GM12874 (cell line): ENCODE results near the gene ZNF322.

ENCODE experiments used
- TF ChIP-seq, protein P1 (sequence below): IDR thresholded peaks from 2 replicates; pipeline ENCODE4 v1.5.1; 2011; ENCODE audit warnings: low read depth, mild to moderate bottlenecking, control low read depth, low read length, moderate library complexity; ENCODE audit not compliant: insufficient read depth

Gene ZNF322

DNA sequence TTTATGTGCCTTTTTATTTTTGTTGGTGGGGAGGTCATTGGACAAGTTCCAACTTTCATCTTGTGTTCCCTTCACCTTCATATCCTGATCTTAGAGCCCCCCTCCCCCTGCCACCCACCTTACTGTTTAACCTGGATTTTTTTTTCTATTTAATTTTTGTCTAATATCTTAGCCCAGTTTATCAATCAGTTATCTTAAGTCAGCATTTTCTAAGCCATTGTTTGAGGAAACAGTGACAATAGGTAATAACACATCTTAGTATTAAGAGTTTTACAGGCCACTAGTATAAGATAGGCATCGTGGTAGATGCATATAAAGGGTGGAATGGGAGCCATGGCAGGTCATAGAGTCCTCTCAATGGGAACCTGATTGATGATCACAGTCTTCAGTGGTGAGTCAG is 60.4 kb downstream of the ZNF322 start:
- TF ChIP-seq, protein P1, sequence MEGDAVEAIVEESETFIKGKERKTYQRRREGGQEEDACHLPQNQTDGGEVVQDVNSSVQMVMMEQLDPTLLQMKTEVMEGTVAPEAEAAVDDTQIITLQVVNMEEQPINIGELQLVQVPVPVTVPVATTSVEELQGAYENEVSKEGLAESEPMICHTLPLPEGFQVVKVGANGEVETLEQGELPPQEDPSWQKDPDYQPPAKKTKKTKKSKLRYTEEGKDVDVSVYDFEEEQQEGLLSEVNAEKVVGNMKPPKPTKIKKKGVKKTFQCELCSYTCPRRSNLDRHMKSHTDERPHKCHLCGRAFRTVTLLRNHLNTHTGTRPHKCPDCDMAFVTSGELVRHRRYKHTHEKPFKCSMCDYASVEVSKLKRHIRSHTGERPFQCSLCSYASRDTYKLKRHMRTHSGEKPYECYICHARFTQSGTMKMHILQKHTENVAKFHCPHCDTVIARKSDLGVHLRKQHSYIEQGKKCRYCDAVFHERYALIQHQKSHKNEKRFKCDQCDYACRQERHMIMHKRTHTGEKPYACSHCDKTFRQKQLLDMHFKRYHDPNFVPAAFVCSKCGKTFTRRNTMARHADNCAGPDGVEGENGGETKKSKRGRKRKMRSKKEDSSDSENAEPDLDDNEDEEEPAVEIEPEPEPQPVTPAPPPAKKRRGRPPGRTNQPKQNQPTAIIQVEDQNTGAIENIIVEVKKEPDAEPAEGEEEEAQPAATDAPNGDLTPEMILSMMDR = no peak

DNA sequence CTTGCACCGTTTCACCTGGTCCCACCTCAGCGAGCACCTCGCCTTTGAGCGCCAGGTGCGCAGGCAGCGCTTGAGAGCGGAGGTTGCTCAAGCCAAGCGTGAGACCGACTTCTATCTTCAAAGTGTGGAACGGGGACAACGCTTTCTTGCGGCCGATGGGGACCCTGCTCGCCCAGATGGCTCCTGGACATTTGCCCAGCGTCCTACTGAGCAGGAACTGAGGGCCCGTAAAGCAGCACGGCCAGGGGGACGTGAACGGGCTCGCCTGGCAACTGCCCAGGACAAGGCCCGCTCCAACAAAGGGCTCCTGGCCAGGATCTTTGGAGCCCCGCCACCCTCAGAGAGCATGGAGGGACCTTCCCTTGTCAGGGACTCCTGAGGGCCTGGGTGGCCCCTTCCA is 61.3 kb downstream of the ZNF322 start:
- TF ChIP-seq, protein P1 = no peak

DNA sequence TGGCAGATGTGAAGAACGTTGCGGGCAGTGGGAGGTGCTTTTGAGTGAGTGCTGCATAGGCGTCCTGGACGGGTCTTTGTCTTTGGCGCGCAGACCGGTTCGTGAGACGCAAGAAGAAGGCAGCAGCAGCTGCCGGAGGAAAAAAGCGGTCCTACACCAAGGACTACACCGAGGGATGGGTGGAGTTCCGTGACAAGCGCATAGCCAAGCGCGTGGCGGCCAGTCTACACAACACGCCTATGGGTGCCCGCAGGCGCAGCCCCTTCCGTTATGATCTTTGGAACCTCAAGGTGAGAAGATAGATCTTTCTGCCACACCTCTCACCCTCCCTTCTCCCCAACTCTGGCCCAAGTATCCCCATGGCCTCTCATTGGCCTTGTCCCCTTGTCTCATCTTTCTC is 61.7 kb downstream of the ZNF322 start:
- TF ChIP-seq, protein P1 = no peak

DNA sequence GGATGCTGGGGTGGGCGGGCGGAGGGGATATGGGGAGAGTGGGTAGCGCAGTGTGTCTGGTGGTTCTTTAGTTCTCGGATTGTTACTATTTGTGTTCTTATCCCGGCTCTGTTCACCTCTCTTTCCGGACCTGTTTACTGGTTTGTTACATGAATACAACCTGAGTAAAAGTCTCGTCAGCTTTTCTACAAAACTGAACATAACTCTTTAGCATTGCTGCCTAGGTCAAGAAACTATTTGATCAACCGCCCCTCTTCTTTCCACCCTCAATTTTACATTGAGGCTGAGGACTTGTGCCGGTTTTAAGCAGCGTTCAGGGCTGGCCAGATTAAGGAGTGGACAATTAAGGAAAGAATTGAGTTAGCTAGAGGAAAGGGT is 62.2 kb downstream of the ZNF322 start:
- TF ChIP-seq, protein P1 = no peak

DNA sequence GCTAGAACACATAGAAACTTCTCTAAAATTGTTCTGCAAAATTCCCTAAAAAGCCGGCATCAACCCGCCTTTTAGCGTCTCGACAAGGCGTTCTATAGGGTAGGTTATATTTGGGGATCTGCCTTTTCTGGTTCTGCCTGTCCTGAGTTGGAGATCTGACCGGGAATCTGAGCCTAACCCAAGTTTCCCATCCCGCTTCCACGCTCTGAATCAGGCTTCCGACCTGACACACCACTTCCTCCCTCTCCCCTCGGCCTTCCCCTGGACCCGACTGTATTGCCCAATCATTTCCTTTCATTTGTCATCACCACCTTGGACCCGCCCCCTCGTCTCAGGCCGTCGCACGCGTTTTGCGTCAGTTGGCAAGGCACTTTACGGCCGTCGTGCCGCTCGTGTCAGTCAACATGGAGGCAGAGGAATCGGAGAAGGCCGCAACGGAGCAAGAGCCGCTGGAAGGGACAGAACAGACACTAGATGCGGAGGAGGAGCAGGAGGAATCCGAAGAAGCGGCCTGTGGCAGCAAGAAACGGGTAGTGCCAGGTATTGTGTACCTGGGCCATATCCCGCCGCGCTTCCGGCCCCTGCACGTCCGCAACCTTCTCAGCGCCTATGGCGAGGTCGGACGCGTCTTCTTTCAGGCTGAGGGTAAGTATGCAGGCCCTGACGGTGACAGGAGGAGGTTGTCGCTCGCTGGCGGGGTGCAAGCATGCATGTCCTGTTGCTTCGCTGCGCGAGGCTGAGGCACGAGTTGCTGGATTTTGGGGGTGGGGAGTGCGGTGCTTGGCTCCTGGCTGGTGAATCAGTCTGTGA is 62.8 kb downstream of the ZNF322 start, which contains the start of gene ABT1:
TSS of gene ABT1 (plus strand) at position 375 of the 810 bp plus-strand sequence. CDS start at position 405, 30 bp downstream.
- TF ChIP-seq, protein P1 = no peak

DNA sequence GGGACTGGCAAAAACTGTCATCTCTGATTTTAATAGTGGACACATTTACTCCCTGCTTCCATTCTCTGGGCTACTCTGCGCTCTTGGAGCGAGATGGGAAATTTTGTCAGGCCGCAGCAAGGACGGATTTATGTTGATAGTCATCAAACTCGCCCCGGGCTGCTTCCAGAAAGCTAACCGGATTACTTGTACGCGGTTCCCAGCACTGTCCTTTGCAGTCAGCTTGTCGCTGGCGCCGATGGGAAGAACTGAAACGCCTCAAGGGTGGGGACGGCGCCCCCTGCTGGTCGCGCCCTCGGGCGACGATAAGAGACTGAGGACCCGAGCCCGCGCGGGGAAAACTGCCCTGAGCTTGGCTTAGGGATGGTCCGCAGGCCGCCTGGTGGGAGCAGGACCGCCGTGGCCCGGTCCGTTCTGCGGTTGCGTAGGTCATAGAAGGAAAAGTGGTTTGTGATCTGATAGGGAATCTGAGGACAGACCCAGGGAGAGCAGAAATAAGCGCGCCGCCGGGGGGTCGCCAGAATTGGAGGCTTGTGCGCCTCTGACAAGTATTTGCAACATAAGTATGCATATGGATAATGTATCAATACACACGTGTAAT is 63.8 kb downstream of the ZNF322 start:
- TF ChIP-seq, protein P1 = peak; percentile 95

DNA sequence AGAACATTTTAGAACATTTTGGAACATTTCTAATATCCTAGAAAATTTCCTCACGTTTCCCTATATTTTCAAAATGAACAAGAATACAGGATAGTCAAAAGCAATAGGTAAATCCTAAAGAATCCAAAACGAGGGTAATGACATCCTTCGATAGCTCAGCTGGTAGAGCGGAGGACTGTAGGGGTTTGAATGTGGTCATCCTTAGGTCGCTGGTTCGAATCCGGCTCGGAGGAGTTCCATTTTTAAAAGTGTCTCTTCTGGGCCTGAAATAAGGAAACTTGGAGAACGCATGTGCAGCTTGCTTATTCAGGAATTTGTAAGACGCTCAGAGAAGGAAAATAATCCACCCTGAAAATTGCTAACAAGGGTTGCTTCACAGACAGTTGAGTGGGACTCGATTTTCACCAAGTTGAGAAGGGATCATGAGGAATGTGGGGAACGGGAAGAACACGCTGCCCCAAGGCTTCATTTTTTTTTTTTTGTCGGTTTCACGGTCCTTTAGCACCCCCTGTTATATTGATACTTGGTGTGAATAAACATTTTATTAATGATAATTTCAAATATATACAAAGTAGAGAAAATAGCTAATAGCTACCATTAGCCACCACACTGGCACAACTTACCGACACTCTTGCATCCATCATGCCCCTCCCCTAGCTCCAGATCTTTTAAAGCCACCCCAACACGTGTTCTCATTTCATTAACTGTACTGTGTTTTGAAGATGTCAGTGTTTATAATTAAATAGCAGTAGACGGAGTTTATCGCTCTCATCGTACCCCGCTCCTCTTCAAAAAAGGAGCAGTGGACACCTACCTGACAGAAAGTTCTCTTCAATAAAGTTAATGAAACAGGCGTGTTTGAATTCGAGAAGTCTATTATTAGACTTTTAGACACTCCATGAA is 64.6 kb downstream of the ZNF322 start:
- TF ChIP-seq, protein P1 = no peak
